K562 (cell line): ENCODE results near the gene PPM1H. TPM values are rescaled to one million over a fixed set of nuclear protein-coding genes. Genes with fewer than 3 reads are reported as not detected.

Experiments
- ASH1L ChIP-seq: fragments of 450-650 bp; IDR thresholded peaks from 2 replicates; pipeline ENCODE4 v1.6.1; 2018; ENCODE audit warnings: borderline replicate concordance, mild to moderate bottlenecking, low read depth; ENCODE audit not compliant: partially characterized antibody
- C11orf30 ChIP-seq: fragments of 450-650 bp; IDR thresholded peaks from 2 replicates; pipeline ENCODE4 v1.6.1; 2016; ENCODE audit warnings: low read depth, mild to moderate bottlenecking
- CBX1 ChIP-seq: sonication (generic); IDR thresholded peaks from 2 replicates; pipeline ENCODE4 v1.6.1; 2016; ENCODE audit warnings: antibody characterized with exemption, low read depth, mild to moderate bottlenecking
- ETS1 ChIP-seq: conservative IDR thresholded peaks from 2 replicates; pipeline ENCODE4 v1.6.1; 2011; ENCODE audit warnings: low read depth, mild to moderate bottlenecking, low read length; ENCODE audit not compliant: control insufficient read depth
- KLF6 ChIP-seq: fragments of 250-450 bp; sonication (Bioruptor Pico); IDR thresholded peaks from 2 replicates; pipeline ENCODE4 v1.4.0; 2020; ENCODE audit warnings: mild to moderate bottlenecking, moderate library complexity, borderline replicate concordance
- SAFB2 ChIP-seq: fragments of 200-400 bp; formaldehyde crosslinking; IDR thresholded peaks from 2 replicates; pipeline ENCODE4 v1.6.1; 2018; ENCODE audit warnings: borderline replicate concordance, low read length, low read depth, moderate library complexity; ENCODE audit not compliant: severe bottlenecking
- SETDB1 ChIP-seq: IDR thresholded peaks from one replicate; pipeline ENCODE4 v1.6.1; 2012; ENCODE audit warnings: low read length, control low read depth, inconsistent platforms
- ZBTB33 ChIP-seq: sonication (generic); formaldehyde crosslinking; IDR thresholded peaks from 2 replicates; pipeline ENCODE4 v1.8.1; 2023; ENCODE audit warnings: mild to moderate bottlenecking, missing genetic modification reagents
- ZNF24 ChIP-seq: fragments of 450-650 bp; IDR thresholded peaks from 2 replicates; pipeline ENCODE4 v1.6.1; 2016
- ZNF668 ChIP-seq: fragments of 250-450 bp; sonication (Bioruptor Pico); IDR thresholded peaks from 2 replicates; pipeline ENCODE4 v1.8.0; 2022; ENCODE audit warnings: mild to moderate bottlenecking, inconsistent platforms
- polyA plus RNA-seq, 8 experiments: library from polyadenylated mRNA; depleted of rRNA in 4 of 8; stranded (reverse) in 5 of 8; unstranded in 3 of 8; fragments of >200 nt; fragmentation: Nextera tagmentation in 2 of 8; fragmentation: Illumina TruSeq in 1 of 8; extraction: Ambion mirVana in 2 of 8; extraction: Trizol in 1 of 8; gene quantifications; 2 replicates each; pipeline versions ENCODE4 v1.2.1 to v1.2.3, GENCODE V29; 2011 to 2014; ENCODE audit warnings: inconsistent platforms in 1 of 8, missing spikeins in 1 of 8
- total RNA-seq, 7 experiments: library from RNA; depleted of rRNA in 6 of 7; stranded (reverse); fragments of >200 nt in 6 of 7; fragmentation: Illumina TruSeq in 2 of 7; extraction: Trizol in 2 of 7; gene quantifications; 2 replicates each; pipeline versions ENCODE4 v1.2.1 to v1.2.3, GENCODE V29; 2011 to 2021; ENCODE audit warnings: low replicate concordance in 1 of 7
- TF ChIP-seq, protein P1 (sequence below), 2 experiments: fragments of 450-650 bp; IDR thresholded peaks; 2 replicates each; pipeline ENCODE4 v1.6.1; 2016; ENCODE audit warnings: mild to moderate bottlenecking in 2 of 2, borderline replicate concordance in 1 of 2, low read depth in 1 of 2, moderate library complexity in 1 of 2
- TF ChIP-seq, protein P2 (sequence below): fragments of 250-450 bp; sonication (Bioruptor Pico); IDR thresholded peaks from 2 replicates; pipeline ENCODE4 v1.8.0; 2022; ENCODE audit warnings: inconsistent platforms, mild to moderate bottlenecking, moderate library complexity, borderline replicate concordance
- TF ChIP-seq, protein P3 (sequence below): fragments of 450-650 bp; conservative IDR thresholded peaks from 2 replicates; pipeline ENCODE4 v1.6.1; 2016; ENCODE audit warnings: missing genetic modification characterization, low read depth, mild to moderate bottlenecking, missing compliant biosample characterization, moderate library complexity

The PPM1H gene
- total and polyA plus RNA-seq, 9 of the 15 experiments (the other 6 are each of a cell fraction or from before 2014, with no cell fraction given), result 5.3 to 29.3 (median 11.3) TPM

DNA sequence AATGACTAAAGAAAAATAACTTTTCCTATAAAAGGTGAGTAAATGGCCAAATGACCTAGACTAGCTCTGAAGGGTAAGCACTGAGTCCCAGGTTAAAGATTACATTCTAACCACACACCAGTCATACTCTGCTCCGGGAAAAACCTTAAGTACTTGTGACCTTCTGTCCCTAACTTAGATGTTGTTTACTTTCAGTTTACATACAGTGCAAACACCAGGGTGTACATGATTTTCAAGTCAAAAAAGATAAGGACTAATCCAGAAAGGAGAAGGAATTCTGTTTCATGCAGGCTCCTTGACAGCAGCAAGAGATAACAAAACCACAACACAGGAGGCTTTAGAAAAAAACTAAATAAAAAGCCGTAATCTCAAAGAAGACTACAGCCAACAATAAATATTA is 174.2 kb downstream of the PPM1H start (continued):
- TF ChIP-seq, protein P1, sequence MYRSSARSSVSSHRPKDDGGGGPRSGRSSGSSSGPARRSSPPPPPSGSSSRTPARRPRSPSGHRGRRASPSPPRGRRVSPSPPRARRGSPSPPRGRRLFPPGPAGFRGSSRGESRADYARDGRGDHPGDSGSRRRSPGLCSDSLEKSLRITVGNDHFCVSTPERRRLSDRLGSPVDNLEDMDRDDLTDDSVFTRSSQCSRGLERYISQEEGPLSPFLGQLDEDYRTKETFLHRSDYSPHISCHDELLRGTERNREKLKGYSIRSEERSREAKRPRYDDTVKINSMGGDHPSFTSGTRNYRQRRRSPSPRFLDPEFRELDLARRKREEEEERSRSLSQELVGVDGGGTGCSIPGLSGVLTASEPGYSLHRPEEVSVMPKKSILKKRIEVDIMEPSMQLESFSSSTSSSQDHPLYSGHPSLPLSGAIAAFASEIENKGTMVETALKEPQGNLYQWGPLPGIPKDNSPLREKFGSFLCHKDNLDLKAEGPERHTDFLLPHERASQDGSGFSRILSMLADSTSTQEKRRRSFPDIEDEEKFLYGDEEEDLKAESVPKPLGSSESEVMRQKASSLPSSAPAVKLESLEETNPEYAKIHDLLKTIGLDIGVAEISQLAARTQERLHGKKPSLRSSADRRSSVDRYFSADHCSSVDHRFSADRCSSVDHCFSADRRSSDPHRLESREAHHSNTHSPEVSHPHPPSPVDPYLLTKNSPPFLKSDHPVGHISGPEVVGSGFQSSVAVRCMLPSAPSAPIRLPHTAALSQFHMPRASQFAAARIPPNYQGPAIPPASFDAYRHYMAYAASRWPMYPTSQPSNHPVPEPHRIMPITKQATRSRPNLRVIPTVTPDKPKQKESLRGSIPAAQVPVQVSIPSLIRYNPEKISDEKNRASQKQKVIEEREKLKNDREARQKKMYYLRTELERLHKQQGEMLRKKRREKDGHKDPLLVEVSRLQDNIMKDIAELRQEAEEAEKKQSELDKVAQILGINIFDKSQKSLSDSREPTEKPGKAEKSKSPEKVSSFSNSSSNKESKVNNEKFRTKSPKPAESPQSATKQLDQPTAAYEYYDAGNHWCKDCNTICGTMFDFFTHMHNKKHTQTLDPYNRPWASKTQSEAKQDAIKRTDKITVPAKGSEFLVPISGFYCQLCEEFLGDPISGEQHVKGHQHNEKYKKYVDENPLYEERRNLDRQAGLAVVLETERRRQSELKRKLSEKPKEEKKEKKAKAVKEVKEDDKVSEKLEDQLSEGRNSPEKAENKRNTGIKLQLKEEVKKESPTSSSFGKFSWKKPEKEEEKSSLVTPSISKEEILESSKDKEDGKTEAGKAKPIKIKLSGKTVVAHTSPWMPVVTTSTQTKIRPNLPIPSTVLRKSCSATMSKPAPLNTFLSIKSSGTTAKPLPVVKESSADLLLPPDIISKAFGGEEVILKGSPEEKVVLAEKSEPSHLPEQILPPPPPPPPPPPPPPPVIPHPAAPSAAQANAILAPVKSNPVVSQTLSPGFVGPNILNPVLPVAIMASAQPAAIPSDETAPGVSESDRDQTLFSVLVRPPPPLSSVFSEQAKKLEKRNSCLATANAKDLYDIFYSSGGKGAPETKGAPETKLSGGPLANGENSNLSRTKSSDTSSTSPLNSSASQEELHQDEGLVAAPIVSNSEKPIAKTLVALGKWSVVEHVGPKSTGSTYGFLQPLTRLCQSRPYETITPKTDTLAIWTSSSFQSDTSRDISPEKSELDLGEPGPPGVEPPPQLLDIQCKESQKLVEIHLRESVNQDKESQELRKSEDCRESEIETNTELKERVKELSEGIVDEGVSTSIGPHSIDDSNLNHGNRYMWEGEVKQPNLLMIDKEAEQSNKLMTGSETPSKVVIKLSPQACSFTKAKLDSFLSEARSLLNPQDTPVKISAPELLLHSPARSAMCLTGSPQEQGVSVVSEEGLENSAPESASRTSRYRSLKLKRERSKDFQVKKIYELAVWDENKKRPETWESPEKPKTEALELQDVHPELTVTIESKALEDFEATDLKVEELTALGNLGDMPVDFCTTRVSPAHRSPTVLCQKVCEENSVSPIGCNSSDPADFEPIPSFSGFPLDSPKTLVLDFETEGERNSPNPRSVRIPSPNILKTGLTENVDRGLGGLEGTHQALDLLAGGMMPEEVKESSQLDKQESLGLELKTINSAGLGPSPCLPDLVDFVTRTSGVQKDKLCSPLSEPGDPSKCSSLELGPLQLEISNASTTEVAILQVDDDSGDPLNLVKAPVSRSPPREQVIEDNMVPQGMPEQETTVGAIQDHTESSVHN (IDR thresholded peaks at IDR 0.05; ENCODE audit: borderline replicate concordance in 1 of 2, low read depth in 1 of 2), result peak in 1 of 2 experiments; percentile 71; a peak in 1 of 4 replicates
- TF ChIP-seq ZNF668 (CRISPR knock-in tag), result no peak
- TF ChIP-seq, protein P2, sequence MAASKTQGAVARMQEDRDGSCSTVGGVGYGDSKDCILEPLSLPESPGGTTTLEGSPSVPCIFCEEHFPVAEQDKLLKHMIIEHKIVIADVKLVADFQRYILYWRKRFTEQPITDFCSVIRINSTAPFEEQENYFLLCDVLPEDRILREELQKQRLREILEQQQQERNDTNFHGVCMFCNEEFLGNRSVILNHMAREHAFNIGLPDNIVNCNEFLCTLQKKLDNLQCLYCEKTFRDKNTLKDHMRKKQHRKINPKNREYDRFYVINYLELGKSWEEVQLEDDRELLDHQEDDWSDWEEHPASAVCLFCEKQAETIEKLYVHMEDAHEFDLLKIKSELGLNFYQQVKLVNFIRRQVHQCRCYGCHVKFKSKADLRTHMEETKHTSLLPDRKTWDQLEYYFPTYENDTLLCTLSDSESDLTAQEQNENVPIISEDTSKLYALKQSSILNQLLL (CRISPR knock-in tag), result no peak
- no peak for TF ChIP-seq ZNF24
- no peak for TF ChIP-seq C11orf30
- TF ChIP-seq CBX1, result no peak
- TF ChIP-seq KLF6 (CRISPR knock-in tag), result no peak
- no peak for TF ChIP-seq SAFB2
- no peak for TF ChIP-seq ASH1L
- no peak for TF ChIP-seq ZBTB33 (CRISPR knock-in tag)
- no peak for TF ChIP-seq ETS1
- TF ChIP-seq SETDB1, result no peak
- TF ChIP-seq, protein P3, sequence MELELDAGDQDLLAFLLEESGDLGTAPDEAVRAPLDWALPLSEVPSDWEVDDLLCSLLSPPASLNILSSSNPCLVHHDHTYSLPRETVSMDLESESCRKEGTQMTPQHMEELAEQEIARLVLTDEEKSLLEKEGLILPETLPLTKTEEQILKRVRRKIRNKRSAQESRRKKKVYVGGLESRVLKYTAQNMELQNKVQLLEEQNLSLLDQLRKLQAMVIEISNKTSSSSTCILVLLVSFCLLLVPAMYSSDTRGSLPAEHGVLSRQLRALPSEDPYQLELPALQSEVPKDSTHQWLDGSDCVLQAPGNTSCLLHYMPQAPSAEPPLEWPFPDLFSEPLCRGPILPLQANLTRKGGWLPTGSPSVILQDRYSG (tag), result no peak
